Measurements from ENCODE around the gene DOK4.

Gene DOK4

DNA sequence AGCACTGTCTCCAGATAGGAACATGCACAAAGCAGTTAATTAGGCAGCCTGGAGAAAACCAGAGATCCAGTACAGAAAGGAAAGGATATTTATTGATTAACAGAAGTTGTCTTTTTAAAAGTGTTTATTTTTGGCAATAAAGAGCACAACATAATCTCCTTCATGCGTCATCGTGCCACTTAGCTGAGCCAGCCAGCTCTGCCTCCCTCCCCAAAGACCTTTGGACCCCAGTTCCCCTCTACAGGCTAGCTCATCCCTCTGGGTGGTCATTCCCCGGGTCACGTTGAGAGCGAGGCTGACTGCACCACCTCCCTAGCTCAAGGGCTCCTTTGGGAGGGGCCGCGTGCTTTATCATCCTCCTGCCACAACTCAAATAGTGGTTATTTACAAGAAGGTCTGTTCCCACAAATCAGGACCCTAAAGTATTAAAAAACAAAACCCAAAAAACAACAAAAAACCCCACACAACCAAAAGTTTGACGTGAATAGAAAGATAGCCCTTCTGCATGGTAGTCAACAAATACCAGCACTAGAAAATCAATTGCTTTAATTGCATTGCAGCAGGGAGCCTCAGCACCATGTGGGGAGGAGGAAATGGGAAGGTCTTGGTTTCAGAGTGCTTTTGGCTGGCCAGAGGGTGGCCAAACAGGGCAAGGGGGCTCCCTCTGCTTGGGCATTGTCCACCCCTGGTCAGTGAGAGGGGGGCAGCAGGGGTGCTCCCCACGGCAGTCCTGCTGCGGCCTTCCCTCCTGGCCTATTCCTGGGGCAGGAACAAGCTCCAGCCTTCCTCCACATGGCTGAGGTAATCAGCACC lies 14.2 kb downstream of the DOK4 start:
- FAIRE-seq, result no peak

DNA sequence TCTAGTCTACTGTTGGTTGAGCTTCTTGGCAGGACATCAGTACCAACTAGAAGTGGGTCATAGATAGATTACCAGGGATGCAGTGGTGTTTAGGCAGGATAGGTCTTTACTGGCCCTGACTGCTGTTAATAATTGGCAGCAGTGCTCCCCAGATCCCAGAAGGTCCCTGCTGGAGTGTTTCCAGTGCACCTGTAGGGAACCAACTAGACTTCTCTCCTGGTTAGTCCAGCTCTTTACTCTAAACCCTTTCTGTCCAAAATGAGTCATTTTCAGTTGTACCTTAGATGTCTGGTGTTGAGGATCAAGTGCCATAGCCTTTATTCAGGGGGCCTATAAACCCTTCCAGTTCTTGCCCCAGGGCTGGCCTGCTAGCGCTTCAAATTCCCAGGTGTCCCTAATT lies 15.1 kb downstream of the DOK4 start:
- no peak for TF ChIP-seq CTCF (IDR thresholded peaks at IDR 0.05; ENCODE audit: insufficient read depth, missing control alignments)
- DNase-seq (ENCODE audit: insufficient read length, low spot score) (no peak), FAIRE-seq (no peak)

More for the DNA sequence above, 14.2 kb downstream of the DOK4 start:
- no peak for DNase-seq (ENCODE audit: insufficient read length, low spot score)
- TF ChIP-seq CTCF (IDR thresholded peaks at IDR 0.05; ENCODE audit: insufficient read depth, missing control alignments), result no peak

DNA sequence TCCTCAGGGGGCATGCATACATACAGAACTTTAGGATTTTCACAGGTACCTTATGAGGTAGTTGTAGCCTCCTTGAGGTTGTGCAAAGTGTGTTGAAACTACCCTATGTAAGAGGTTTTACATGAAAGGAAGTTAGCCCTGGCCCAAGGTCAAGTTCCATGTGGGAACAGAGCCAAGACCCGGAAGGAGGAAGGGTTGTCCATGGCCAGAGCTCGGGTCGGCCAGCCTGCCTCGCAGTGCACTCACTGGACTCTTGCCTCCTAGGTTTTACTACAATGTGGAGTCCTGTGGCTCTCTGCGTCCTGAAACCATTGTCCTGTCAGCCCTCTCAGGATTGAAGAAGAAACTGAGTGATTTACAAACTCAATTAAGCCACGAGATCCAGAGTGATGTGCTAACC lies 15.6 kb downstream of the DOK4 start:
- TF ChIP-seq CTCF (IDR thresholded peaks at IDR 0.05; ENCODE audit: insufficient read depth, missing control alignments), result no peak
- DNase-seq (ENCODE audit: insufficient read length, low spot score) (no peak), FAIRE-seq (no peak)

- no peak for FAIRE-seq
- no peak for TF ChIP-seq CTCF (IDR thresholded peaks at IDR 0.05; ENCODE audit: insufficient read depth, missing control alignments)
- DNase-seq (ENCODE audit: insufficient read length, low spot score), result no peak
Observed at GRCh38 chr16:57469917-57470470, 16.3 kb downstream of the DOK4 start.

DNA sequence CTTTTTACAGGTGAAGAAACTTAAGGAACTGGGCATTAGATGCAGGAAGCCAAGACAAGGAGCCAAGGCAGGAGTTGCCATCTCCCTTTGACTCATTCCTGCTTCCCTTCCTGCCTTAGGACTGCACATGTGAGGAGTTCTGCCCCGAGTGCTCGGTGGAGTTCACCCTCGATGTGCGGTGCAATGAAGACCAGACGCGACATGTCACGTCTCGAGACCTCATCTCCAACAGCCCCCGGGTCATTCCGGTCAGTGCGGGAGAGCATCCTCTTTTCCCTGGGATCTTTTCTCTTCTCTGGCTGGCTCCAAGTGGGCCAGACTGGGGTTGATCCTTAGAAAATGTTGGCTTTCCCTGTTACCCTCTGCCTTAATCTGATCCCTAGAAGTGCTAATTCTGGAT lies 17.2 kb downstream of the DOK4 start:
- FAIRE-seq (no peak), DNase-seq (ENCODE audit: insufficient read length, low spot score) (no peak)
- TF ChIP-seq CTCF (IDR thresholded peaks at IDR 0.05; ENCODE audit: insufficient read depth, missing control alignments), result no peak

DNA sequence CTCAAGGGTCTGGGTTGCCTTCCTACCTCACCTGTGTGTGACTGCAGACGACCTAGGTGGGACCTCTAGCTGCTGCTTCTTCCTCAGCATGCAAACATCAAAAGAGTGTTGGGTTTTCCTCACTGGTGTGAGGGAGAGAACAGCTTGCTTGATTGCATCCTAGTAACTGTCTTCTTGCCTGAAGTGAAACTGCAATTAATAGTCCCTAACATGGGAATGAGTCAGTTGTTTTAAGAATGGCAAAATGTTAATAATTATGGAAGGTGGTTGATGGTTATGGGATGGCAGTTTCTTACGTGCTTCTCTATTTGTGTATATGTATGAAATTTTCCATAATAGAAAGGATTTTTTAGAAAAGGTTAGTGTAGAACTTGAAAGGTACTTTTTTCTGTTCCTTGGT lies 17.9 kb downstream of the DOK4 start:
- no peak for TF ChIP-seq CTCF (IDR thresholded peaks at IDR 0.05; ENCODE audit: insufficient read depth, missing control alignments)
- FAIRE-seq (no peak), DNase-seq (ENCODE audit: insufficient read length, low spot score) (no peak)

DNA sequence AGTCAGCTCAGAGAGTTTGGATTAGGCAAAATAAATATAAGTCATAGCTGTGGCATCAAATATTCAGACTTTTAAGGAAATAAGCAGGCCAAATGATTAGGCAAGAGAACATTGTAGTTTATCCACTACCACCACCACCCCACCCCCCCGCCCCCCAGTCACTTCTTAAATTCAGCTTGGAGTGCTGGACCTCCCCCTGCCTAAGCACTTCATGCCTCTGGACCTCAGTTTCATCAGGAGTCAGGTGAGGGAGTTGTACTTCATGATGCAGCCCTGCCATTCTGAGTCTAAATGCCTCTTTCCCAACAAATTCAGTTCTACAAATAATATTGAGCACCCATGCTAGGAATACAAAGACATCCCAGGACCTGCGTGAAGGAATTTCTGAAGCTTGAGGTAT lies 21.8 kb downstream of the DOK4 start:
- no peak for TF ChIP-seq CTCF (IDR thresholded peaks at IDR 0.05; ENCODE audit: insufficient read depth, missing control alignments)
- DNase-seq (ENCODE audit: insufficient read length, low spot score) (no peak), FAIRE-seq (no peak)

Measured in D721Med (cell line).